GM18870 (cell line): Measurements from ENCODE around the gene PWWP2B.
"Not testable (repeated sequence)": the region's sequence is repeated elsewhere in the genome, so short reads cannot be mapped to it uniquely, and the experiment has no call there.

Source experiments
- ATAC-seq: cut with Tn5 transposase; IDR thresholded peaks from one replicate; pipeline ENCODE4 v1.9.1; 2021; ENCODE audit warnings: moderate library complexity; ENCODE audit not compliant: unreplicated experiment

The PWWP2B gene

GRCh38 chr10:132380986-132381385 lies 16.0 kb upstream of the PWWP2B start:
- not testable (repeated sequence) for ATAC-seq

- no peak for ATAC-seq
Measured at GRCh38 chr10:132381741-132382140, 15.3 kb upstream of the PWWP2B start.

GRCh38 chr10:132382231-132382922 lies 14.6 kb upstream of the PWWP2B start:
- ATAC-seq = no peak

GRCh38 chr10:132383101-132383500 lies 13.9 kb upstream of the PWWP2B start:
- ATAC-seq = no peak

GRCh38 chr10:132383751-132384196 lies 13.2 kb upstream of the PWWP2B start:
- ATAC-seq = no peak

- no peak for ATAC-seq
Measured at GRCh38 chr10:132384618-132385388, 12.2 kb upstream of the PWWP2B start.

- ATAC-seq = no peak
Measured at GRCh38 chr10:132385389-132385667, 11.7 kb upstream of the PWWP2B start.

GRCh38 chr10:132385721-132386418 lies 11.1 kb upstream of the PWWP2B start:
- no peak for ATAC-seq

- no peak for ATAC-seq
Measured at GRCh38 chr10:132386419-132386831, 10.6 kb upstream of the PWWP2B start.

- ATAC-seq = not testable (repeated sequence)
Measured at GRCh38 chr10:132386896-132387295, 10.1 kb upstream of the PWWP2B start.

- ATAC-seq = no peak
Measured at GRCh38 chr10:132387764-132388210, 9.2 kb upstream of the PWWP2B start.

GRCh38 chr10:132388891-132389432 lies 8.0 kb upstream of the PWWP2B start:
- ATAC-seq = no peak

GRCh38 chr10:132389433-132390169 lies 7.4 kb upstream of the PWWP2B start:
- no peak for ATAC-seq

- no peak for ATAC-seq
Measured at GRCh38 chr10:132390170-132390920, 6.7 kb upstream of the PWWP2B start.

- ATAC-seq = no peak
Measured at GRCh38 chr10:132390921-132391675, 5.9 kb upstream of the PWWP2B start.

GRCh38 chr10:132391676-132392020 lies 5.4 kb upstream of the PWWP2B start:
- no peak for ATAC-seq

GRCh38 chr10:132392184-132392800 lies 4.7 kb upstream of the PWWP2B start:
- no peak for ATAC-seq

- no peak for ATAC-seq
Measured at GRCh38 chr10:132392811-132393694, 3.9 kb upstream of the PWWP2B start.
